Lower lobe of right lung (tissue), 2 donors: ENCODE measurements around the gene FRMD4B. TPM values are rescaled to one million over a fixed set of nuclear protein-coding genes. Genes with fewer than 3 reads are reported as not detected.
A peak's percentile ranks its signal among the peaks of the same experiment; 100 is the strongest.
"Not testable (repeated sequence)": the region's sequence is repeated elsewhere in the genome, so short reads cannot be mapped to it uniquely, and the experiment has no call there.

Experiments
- ATAC-seq, 2 donors: fragments of 200-7000 bp; cut with Tn5 transposase; one replicate each; pipeline ENCODE4 v1.9.1; 2020 to 2022; ENCODE audit warnings: mild to moderate bottlenecking in 2 of 2, moderate library complexity in 2 of 2
- DNase-seq: peaks from one replicate; pipeline ENCODE4 v3.0.0-alpha.2; 2020
- H3K27ac ChIP-seq: fragments of 200-600 bp; one replicate; pipeline ENCODE4 v1.8.0; 2022
- H3K27me3 ChIP-seq: fragments of 200-600 bp; one replicate; pipeline ENCODE4 v1.8.0; 2022; ENCODE audit warnings: low read depth
- H3K36me3 ChIP-seq: fragments of 200-600 bp; one replicate; pipeline ENCODE4 v1.8.0; 2022; ENCODE audit warnings: mild to moderate bottlenecking
- H3K4me1 ChIP-seq: fragments of 200-600 bp; one replicate; pipeline ENCODE4 v1.8.0; 2022
- H3K4me3 ChIP-seq: fragments of 200-600 bp; one replicate; pipeline ENCODE4 v1.8.0; 2022; ENCODE audit warnings: mild to moderate bottlenecking
- H3K9me3 ChIP-seq: fragments of 200-600 bp; one replicate; pipeline ENCODE4 v1.8.0; 2022
- CTCF ChIP-seq: fragments of 200-600 bp; IDR thresholded peaks from one replicate; pipeline ENCODE4 v1.8.0; 2022; ENCODE audit warnings: antibody characterized with exemption, mild to moderate bottlenecking
- intact Hi-C: fragments of 100-400 bp; cut with DNase I; formaldehyde crosslinking; loops from one replicate; pipeline ENCODE4 v1.11.0; 2022
- total RNA-seq: library from RNA; stranded (reverse); fragmentation: NEBNext Ultra II Directional; extraction: Animal tissue kit (Norgen Biotek cat#: 25700); gene quantifications from one replicate; pipeline ENCODE4 v1.2.1, GENCODE V29; 2021
- donor health status: DM: no; HTN: yes; CAD: no; lungs with severe emphysema.

Gene FRMD4B
- total RNA-seq, 1 donor from 2014 or later = 62.4 TPM

DNA sequence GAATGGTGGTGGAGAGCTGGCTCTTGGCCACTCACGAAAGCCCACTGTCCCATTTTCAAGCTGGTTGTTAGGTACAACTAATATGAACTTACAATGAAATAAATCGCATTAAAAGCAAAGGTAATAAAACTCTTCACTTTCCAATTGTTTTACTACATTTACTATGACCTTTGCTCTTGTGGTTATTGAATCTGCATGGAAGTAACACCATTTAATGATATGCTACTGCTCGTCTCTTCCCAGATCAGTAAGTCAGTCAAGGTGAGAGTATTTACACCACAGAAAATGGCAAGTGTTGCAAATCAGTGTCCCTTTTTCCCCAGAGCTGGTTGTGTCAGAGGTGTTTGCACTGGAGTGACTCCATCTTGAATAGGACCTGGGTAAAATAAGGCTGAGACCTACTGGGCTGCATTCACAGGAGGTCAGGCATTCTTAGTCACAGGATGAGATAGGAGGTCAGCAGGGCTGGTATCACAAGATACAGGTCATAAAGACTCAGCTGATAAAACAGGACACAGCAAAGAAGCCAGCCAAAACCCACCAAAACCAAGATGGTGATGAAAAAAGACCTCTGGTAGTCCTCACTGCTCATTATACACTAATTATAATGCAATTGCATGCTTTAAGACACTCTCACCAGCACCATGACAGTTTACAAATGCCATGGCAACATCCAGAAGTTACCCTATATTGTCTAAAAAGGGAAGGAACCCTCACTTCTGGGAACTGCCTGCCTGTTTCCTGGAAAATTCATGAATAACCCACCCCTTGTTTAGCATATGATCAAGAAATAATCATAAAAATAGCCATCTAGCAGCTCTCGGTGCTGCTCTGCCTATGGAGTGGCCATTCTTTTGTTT, 57.6 kb downstream of the FRMD4B start:
- Histone ChIP-seq H3K4me1 (peaks cover 81% of the 10 kb centered on the region), H3K4me3 (no peak overlapping the region), H3K36me3 (no peaks in the 10 kb centered on the region), H3K27me3 (no peaks in the 10 kb centered on the region), H3K27ac (peak overlapping the region; percentile 80), H3K9me3 (no peaks in the 10 kb centered on the region)
- intact Hi-C loops = no loop called here
- DNase-seq (no peak), ATAC-seq (no peak)
- no peak for TF ChIP-seq CTCF

DNA sequence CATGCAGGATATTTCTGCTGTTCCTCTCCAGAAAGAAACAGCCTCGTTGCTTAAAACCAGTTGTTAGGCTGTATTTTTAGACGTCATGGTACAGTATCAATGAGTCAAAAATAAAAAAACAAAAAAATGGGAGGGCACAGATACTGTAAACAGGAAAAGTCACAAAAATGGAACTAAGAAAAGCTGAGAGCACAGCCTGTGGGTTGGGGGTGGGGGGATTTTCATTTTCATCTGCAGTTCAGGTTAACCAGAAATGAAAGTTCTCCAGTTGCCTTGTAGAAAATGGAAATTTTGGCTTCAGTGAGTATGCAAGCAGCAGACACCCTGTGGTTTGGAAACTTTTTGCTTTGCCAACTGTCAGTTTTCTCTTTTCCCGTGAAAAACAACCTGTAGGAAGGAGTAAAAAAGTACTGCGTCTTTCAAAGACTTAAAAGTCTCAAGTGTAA, 59.0 kb downstream of the FRMD4B start:
- ATAC-seq = no peak
- intact Hi-C loops = no loop called here
- Histone ChIP-seq H3K4me1 (peaks cover 85% of the 10 kb centered on the region), H3K9me3 (no peaks in the 10 kb centered on the region), H3K27me3 (no peaks in the 10 kb centered on the region), H3K27ac (peak overlapping the region; percentile 15), H3K36me3 (no peaks in the 10 kb centered on the region), H3K4me3 (no peak overlapping the region)
- no peak for TF ChIP-seq CTCF
- DNase-seq = no peak

GRCh38 chr3:69325151-69325550, 60.7 kb downstream of the FRMD4B start:
- Histone ChIP-seq H3K27me3 (no peaks in the 10 kb centered on the region), H3K27ac (peak overlapping the region; percentile 27), H3K4me1 (peaks cover 85% of the 10 kb centered on the region), H3K4me3 (no peak overlapping the region), H3K9me3 (no peaks in the 10 kb centered on the region), H3K36me3 (no peaks in the 10 kb centered on the region)
- no peak for TF ChIP-seq CTCF
- intact Hi-C loops = no loop called here
- no peak for ATAC-seq
- DNase-seq = no peak

- ATAC-seq = peak; percentile 42 to 63
- Histone ChIP-seq H3K27me3 (no peaks in the 10 kb centered on the region), H3K4me3 (no peak overlapping the region), H3K4me1 (peaks cover 82% of the 10 kb centered on the region), H3K27ac (no peak overlapping the region), H3K9me3 (no peaks in the 10 kb centered on the region), H3K36me3 (no peaks in the 10 kb centered on the region)
- no peak for DNase-seq
- peak; percentile 44 for TF ChIP-seq CTCF
- intact Hi-C loops = no loop called here
Measured at GRCh38 chr3:69324362-69325025, 61.4 kb downstream of the FRMD4B start.

DNA sequence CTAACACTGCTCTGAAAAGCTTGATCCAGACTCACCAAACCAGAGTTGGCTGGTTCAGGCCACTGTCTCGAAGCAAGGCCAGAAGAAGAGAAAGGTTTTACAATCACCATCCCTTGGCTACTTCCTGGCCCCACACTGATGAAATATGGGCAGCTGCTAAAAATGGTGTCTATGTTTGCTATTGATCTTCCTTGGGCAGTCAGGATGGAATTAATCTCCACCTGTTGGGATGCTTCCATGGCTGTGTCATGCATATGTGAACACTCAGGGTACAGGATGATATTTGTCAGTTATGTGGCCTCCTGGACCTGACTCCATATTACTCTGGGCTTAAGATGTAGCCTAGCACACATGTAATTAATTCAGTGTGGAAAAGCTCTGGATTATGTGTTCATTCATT, 61.9 kb downstream of the FRMD4B start:
- Histone ChIP-seq H3K27ac (no peak overlapping the region), H3K27me3 (no peaks in the 10 kb centered on the region), H3K36me3 (no peaks in the 10 kb centered on the region), H3K4me3 (no peak overlapping the region), H3K9me3 (no peaks in the 10 kb centered on the region), H3K4me1 (peaks cover 81% of the 10 kb centered on the region)
- TF ChIP-seq CTCF = no peak
- DNase-seq = no peak
- intact Hi-C loops = no loop called here
- no peak for ATAC-seq

GRCh38 chr3:69322512-69322911, 63.4 kb downstream of the FRMD4B start:
- H3K36me3 ChIP-seq, H3K27me3 ChIP-seq, intact Hi-C loops, ATAC-seq, H3K9me3 ChIP-seq, H3K4me3 ChIP-seq, H3K27ac ChIP-seq, DNase-seq: not testable (repeated sequence)
- peaks cover 67% of the 10 kb centered on the region for H3K4me1 ChIP-seq
